Right atrium auricular region (tissue), 2 donors: ENCODE measurements around the gene FHAD1. TPM values are rescaled to one million over a fixed set of nuclear protein-coding genes. Genes with fewer than 3 reads are reported as not detected.

ENCODE experiments used
- DNase-seq: peaks from one replicate; pipeline ENCODE4 v3.0.0-alpha.2; 2019; ENCODE audit warnings: low spot score
- H3K27ac ChIP-seq, 2 donors: fragments of 200-600 bp; sonication (generic); 1 replicate in 1 of 2; 2 replicates in 1 of 2; pipeline ENCODE4 v1.5.1; 2016 to 2019
- H3K27me3 ChIP-seq, 2 donors: fragments of 200-600 bp; sonication (generic); one replicate each; pipeline versions ENCODE4 v1.5.1 to v1.6.0; 2017 to 2019
- H3K36me3 ChIP-seq: fragments of 200-600 bp; sonication (generic); one replicate; pipeline ENCODE4 v1.5.1; 2016
- H3K4me1 ChIP-seq, 2 donors: fragments of 200-600 bp; sonication (generic); one replicate each; pipeline versions ENCODE4 v1.5.1 to v1.6.0; 2017 to 2019
- H3K4me3 ChIP-seq, 2 donors: fragments of 200-600 bp; sonication (generic); 1 replicate in 1 of 2; 2 replicates in 1 of 2; pipeline ENCODE4 v1.5.1; 2017 to 2019; ENCODE audit warnings: mild to moderate bottlenecking in 1 of 2, moderate library complexity in 1 of 2
- H3K9me3 ChIP-seq, 2 donors: fragments of 200-600 bp; sonication (generic); one replicate each; pipeline ENCODE4 v1.5.1; 2019
- CTCF ChIP-seq, 2 donors: fragments of 200-600 bp; sonication (generic); IDR thresholded peaks; one replicate each; pipeline ENCODE4 v1.5.1; 2019; ENCODE audit warnings: antibody characterized with exemption in 2 of 2
- total RNA-seq, 2 donors: library from RNA; depleted of rRNA; stranded (reverse); fragments of >200 nt; gene quantifications; one replicate each; pipeline ENCODE4 v1.1.0, GENCODE V29; 2016

The FHAD1 gene
- total RNA-seq, 2 donors from 2014 or later = not detected

- H3K27ac ChIP-seq = no peak overlapping the region
- H3K4me1 ChIP-seq = peaks cover 0 to 9% of the 10 kb centered on the region in 2 donors
- H3K4me3 ChIP-seq = no peak overlapping the region
- no peaks in the 10 kb centered on the region for H3K36me3 ChIP-seq
- no peak for DNase-seq
- no peak for TF ChIP-seq CTCF (IDR thresholded peaks at IDR 0.05)
- no peaks in the 10 kb centered on the region for H3K27me3 ChIP-seq
- H3K9me3 ChIP-seq = no peaks in the 10 kb centered on the region
Measured at GRCh38 chr1:15382601-15383518, 135.8 kb downstream of the FHAD1 start.

- peaks cover 0 to 9% of the 10 kb centered on the region in 2 donors for H3K4me1 ChIP-seq
- DNase-seq = no peak
- no peaks in the 10 kb centered on the region for H3K9me3 ChIP-seq
- no peak overlapping the region for H3K27ac ChIP-seq
- H3K4me3 ChIP-seq = no peak overlapping the region
- no peaks in the 10 kb centered on the region for H3K27me3 ChIP-seq
- no peaks in the 10 kb centered on the region for H3K36me3 ChIP-seq
- no peak for TF ChIP-seq CTCF (IDR thresholded peaks at IDR 0.05)
Measured at GRCh38 chr1:15383810-15384209, 136.8 kb downstream of the FHAD1 start.

- no peaks in the 10 kb centered on the region for H3K27me3 ChIP-seq
- no peaks in the 10 kb centered on the region for H3K36me3 ChIP-seq
- no peak for TF ChIP-seq CTCF (IDR thresholded peaks at IDR 0.05)
- no peaks in the 10 kb centered on the region for H3K9me3 ChIP-seq
- no peak for DNase-seq
- no peak overlapping the region for H3K4me3 ChIP-seq
- no peak overlapping the region for H3K27ac ChIP-seq
- H3K4me1 ChIP-seq = peaks cover 0 to 9% of the 10 kb centered on the region in 2 donors
Measured at GRCh38 chr1:15384301-15384901, 137.4 kb downstream of the FHAD1 start.

GRCh38 chr1:15385420-15385819 is 138.4 kb downstream of the FHAD1 start:
- Histone ChIP-seq H3K36me3 (no peaks in the 10 kb centered on the region), H3K27me3 (no peaks in the 10 kb centered on the region), H3K4me3 (no peak overlapping the region), H3K27ac (no peak overlapping the region), H3K9me3 (no peaks in the 10 kb centered on the region), H3K4me1 (peaks cover 0 to 9% of the 10 kb centered on the region in 2 donors)
- DNase-seq = no peak
- TF ChIP-seq CTCF (IDR thresholded peaks at IDR 0.05) = no peak

- Histone ChIP-seq H3K4me1 (peaks cover 0 to 9% of the 10 kb centered on the region in 2 donors), H3K9me3 (no peaks in the 10 kb centered on the region), H3K27me3 (no peaks in the 10 kb centered on the region), H3K27ac (no peak overlapping the region), H3K36me3 (no peaks in the 10 kb centered on the region), H3K4me3 (no peak overlapping the region)
- TF ChIP-seq CTCF (IDR thresholded peaks at IDR 0.05) = no peak
- no peak for DNase-seq
Measured at GRCh38 chr1:15386164-15386749, 139.2 kb downstream of the FHAD1 start.
